Activated naive CD4-positive, alpha-beta T cell treated with anti-CD3 and anti-CD28 coated beads, Interleukin-2, amount 50 U/mL, for 72 hours (primary cell): ENCODE data around the gene CISTR. TPM values are rescaled to one million over a fixed set of nuclear protein-coding genes. Genes with fewer than 3 reads are reported as not detected.

ENCODE experiments used
- ATAC-seq, 2 donors: fragments of 150-1000 bp; cut with Tn5 transposase; 2 replicates each; pipeline ENCODE4 v1.10.0; 2021; ENCODE audit warnings: mild to moderate bottlenecking in 2 of 2, moderate library complexity in 2 of 2
- DNase-seq, 2 donors: peaks; one replicate each; pipeline ENCODE4 v3.0.0; 2021 to 2022; ENCODE audit warnings: low spot score in 2 of 2
- H3K27ac Mint-ChIP-seq, 2 donors: one replicate each; pipeline ENCODE4 v1.8.0; 2022; ENCODE audit warnings: mild to moderate bottlenecking in 2 of 2, mixed read lengths in 2 of 2
- H3K36me3 Mint-ChIP-seq, 2 donors: one replicate each; pipeline ENCODE4 v1.8.0; 2022; ENCODE audit warnings: mixed read lengths in 2 of 2
- H3K9me3 Mint-ChIP-seq, 2 donors: one replicate each; pipeline ENCODE4 v1.8.0; 2022; ENCODE audit warnings: mixed read lengths in 2 of 2
- total RNA-seq, 2 donors: library from RNA; stranded (reverse); gene quantifications; one replicate each; pipeline ENCODE4 v1.2.3, GENCODE V29; 2022

CISTR gene
- total RNA-seq, 2 donors from 2014 or later: not detected

GRCh38 chr12:53752621-53753020, 842 bp upstream of the CISTR start:
- ATAC-seq (no peak), DNase-seq (no peak)
- Mint-ChIP-seq H3K27ac (no peak overlapping the region), H3K36me3 (no peaks in the 10 kb centered on the region), H3K9me3 (no peaks in the 10 kb centered on the region)

- no peak for DNase-seq
- ATAC-seq: no peak
- Mint-ChIP-seq H3K36me3 (no peaks in the 10 kb centered on the region), H3K9me3 (no peaks in the 10 kb centered on the region), H3K27ac (no peak overlapping the region)
Measured at GRCh38 chr12:53752192-53752601, 418 bp upstream of the CISTR start.

GRCh38 chr12:53750812-53751335, 905 bp downstream of the CISTR start:
- H3K27ac Mint-ChIP-seq: peak overlapping the region in 1 of 2 donors; percentile 12
- no peak for DNase-seq
- H3K36me3 Mint-ChIP-seq: no peaks in the 10 kb centered on the region
- H3K9me3 Mint-ChIP-seq: no peaks in the 10 kb centered on the region
- ATAC-seq: peak; percentile 19 to 21

- no peak for DNase-seq
- peak overlapping the region in 1 of 2 donors; percentile 12 for H3K27ac Mint-ChIP-seq
- no peaks in the 10 kb centered on the region for H3K9me3 Mint-ChIP-seq
- H3K36me3 Mint-ChIP-seq: no peaks in the 10 kb centered on the region
- no peak for ATAC-seq
Measured at GRCh38 chr12:53749986-53750811, 1.6 kb downstream of the CISTR start.

- ATAC-seq: no peak
- no peak overlapping the region for H3K27ac Mint-ChIP-seq
- no peaks in the 10 kb centered on the region for H3K9me3 Mint-ChIP-seq
- H3K36me3 Mint-ChIP-seq: no peaks in the 10 kb centered on the region
- no peak for DNase-seq
Measured at GRCh38 chr12:53748072-53748840, 3.5 kb downstream of the CISTR start.

- H3K27ac Mint-ChIP-seq: no peak overlapping the region
- no peak for DNase-seq
- no peaks in the 10 kb centered on the region for H3K36me3 Mint-ChIP-seq
- ATAC-seq: peak in 1 of 2 donors; percentile 4
- H3K9me3 Mint-ChIP-seq: no peaks in the 10 kb centered on the region
Measured at GRCh38 chr12:53747095-53747494, 4.7 kb downstream of the CISTR start.

- Mint-ChIP-seq H3K27ac (no peak overlapping the region), H3K9me3 (no peaks in the 10 kb centered on the region), H3K36me3 (no peaks in the 10 kb centered on the region)
- DNase-seq (peak; percentile 82 to 89), ATAC-seq (peak; percentile 85 to 88)
Measured at GRCh38 chr12:53746592-53747092, 5.1 kb downstream of the CISTR start.

GRCh38 chr12:53744751-53745150, 7.0 kb downstream of the CISTR start:
- Mint-ChIP-seq H3K36me3 (no peaks in the 10 kb centered on the region), H3K9me3 (no peaks in the 10 kb centered on the region), H3K27ac (no peak overlapping the region)
- no peak for DNase-seq
- ATAC-seq: no peak

- H3K9me3 Mint-ChIP-seq: no peaks in the 10 kb centered on the region
- no peaks in the 10 kb centered on the region for H3K36me3 Mint-ChIP-seq
- DNase-seq (no peak), ATAC-seq (no peak)
- no peak overlapping the region for H3K27ac Mint-ChIP-seq
Measured at GRCh38 chr12:53744130-53744441, 7.7 kb downstream of the CISTR start.

GRCh38 chr12:53743266-53744129, 8.3 kb downstream of the CISTR start:
- DNase-seq (peak in 1 of 2 donors; percentile 71), ATAC-seq (peak; percentile 64 to 66)
- Mint-ChIP-seq H3K36me3 (no peaks in the 10 kb centered on the region), H3K9me3 (no peaks in the 10 kb centered on the region), H3K27ac (no peak overlapping the region)

GRCh38 chr12:53740130-53740491, 11.7 kb downstream of the CISTR start:
- Mint-ChIP-seq H3K27ac (no peak overlapping the region), H3K9me3 (no peaks in the 10 kb centered on the region), H3K36me3 (no peaks in the 10 kb centered on the region)
- DNase-seq: no peak
- ATAC-seq: no peak

- ATAC-seq: peak; percentile 5 to 21
- DNase-seq: no peak
- Mint-ChIP-seq H3K27ac (no peak overlapping the region), H3K9me3 (no peaks in the 10 kb centered on the region), H3K36me3 (no peaks in the 10 kb centered on the region)
Measured at GRCh38 chr12:53739214-53740129, 12.3 kb downstream of the CISTR start.

GRCh38 chr12:53738406-53739213, 13.2 kb downstream of the CISTR start:
- no peaks in the 10 kb centered on the region for H3K36me3 Mint-ChIP-seq
- DNase-seq (peak in 1 of 2 donors; percentile 55), ATAC-seq (peak; percentile 52 to 72)
- H3K27ac Mint-ChIP-seq: no peak overlapping the region
- H3K9me3 Mint-ChIP-seq: no peaks in the 10 kb centered on the region

- ATAC-seq (no peak), DNase-seq (no peak)
- Mint-ChIP-seq H3K36me3 (no peaks in the 10 kb centered on the region), H3K9me3 (no peaks in the 10 kb centered on the region), H3K27ac (no peak overlapping the region)
Measured at GRCh38 chr12:53737951-53738405, 13.8 kb downstream of the CISTR start.
